DMS79 (cell line): ENCODE results near the gene ABHD6.
A peak's percentile ranks its signal among the peaks of the same experiment; 100 is the strongest.
"Not testable (repeated sequence)": the region's sequence is repeated elsewhere in the genome, so short reads cannot be mapped to it uniquely, and the experiment has no call there.

Source experiments
- DNase-seq: peaks from one replicate; lab custom pipeline; 2025; lab: John Stamatoyannopoulos, UW

ABHD6 gene

DNA sequence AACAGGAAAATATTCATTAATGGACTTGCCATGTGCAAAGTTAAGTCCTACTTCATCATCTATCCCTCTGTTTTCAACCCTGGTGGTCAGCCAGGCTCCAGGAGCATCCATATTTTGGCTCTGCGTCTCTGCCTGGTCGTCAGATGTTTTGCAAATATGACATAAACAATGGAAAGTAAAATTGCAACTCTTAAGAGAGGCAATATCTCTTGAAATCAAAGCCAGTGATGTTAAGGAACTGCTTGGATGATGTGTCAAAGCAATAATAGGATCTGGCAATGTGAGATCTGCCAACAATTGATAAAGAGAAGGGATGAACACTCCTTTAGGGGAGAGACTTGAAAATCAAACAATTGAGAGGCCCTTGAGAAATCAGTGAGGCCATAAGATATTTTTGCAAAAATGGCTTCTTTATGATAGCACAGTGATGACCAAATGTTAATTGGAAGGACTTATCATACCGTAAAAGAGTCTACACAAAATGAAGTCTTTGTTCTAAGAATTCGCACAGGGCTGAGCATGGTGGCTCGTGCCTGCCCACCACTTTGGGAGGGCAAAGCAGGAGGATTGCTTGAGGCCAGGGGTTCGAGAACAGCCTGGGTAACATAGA lies 6.5 kb downstream of the ABHD6 start:
- DNase-seq, result no peak

DNA sequence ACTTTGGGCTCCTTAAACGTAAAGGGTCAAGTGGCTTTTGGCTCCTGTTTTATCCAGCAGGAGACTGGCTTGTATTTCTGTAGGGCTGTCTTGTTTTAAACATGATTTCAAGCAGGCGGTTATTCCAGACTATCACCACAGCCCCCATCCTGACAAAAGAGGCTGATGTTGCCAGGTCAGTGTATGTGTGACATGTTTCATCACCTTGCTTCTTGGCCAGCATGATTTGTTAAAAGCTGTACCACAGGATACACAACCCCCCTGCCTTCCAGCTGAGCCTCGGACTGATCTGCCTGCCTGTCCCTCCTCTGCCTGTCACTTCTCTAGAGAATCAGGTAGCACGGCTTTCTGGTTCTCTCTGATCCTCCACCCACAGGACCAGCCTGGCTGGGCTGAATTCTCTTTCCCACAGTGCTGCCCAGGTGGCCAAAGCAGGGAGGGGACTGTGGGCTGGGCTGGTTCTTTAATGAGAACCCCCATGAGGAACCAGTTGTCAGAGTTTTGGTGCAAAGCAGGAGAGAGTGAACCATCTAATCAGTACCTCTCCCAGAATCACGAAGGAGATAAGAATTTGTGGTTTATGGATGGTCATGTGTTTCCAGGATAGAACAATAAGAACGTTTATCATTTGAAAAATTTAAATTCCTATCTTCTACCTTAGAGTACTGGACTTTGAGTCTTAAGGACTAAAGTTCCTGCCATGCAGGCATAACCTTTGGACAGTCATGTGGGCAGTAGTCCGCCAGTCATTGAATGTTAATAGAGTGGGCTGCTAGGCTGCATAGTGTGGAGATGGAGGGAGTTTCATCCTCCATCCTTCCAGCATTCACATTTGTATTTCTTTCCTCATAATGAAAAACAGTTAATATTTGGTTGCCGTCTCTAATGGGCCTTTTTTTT lies 8.8 kb downstream of the ABHD6 start:
- no peak for DNase-seq

DNA sequence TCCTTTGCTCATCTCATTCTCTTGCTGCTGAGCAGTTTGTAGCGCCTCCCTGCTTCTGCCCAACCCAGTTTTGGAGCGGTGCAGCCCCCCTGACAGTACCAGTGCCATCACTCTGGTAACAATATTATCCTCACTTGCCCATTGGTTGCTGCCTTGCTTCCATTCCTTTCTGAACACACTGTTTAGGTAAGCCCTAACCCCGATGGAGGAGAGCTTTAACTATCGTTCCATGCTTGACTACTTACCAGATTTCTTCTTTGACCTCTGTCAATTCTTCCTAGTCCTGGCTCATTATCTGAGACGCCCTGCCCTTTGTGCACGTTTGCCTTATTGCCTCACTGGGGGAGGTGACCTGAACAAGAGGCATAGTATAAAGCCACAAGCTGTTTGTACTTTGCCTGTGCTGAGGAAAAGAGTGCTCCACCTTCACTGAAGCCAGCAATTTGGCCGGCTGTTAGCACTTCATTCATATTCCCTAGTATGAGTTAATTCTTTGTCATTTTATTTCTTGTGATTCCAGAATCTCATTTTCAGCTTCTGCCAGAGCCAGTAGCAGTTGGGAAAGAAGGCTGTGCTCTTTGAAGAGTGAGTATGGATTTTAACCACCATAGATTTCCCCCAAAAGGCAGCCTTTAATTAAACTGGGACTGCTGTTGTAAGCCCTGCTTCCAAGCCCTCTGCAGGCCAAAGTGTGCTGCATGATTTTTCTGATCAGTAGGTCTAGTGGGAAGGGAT lies 11.9 kb downstream of the ABHD6 start:
- DNase-seq, result peak; percentile 49

DNA sequence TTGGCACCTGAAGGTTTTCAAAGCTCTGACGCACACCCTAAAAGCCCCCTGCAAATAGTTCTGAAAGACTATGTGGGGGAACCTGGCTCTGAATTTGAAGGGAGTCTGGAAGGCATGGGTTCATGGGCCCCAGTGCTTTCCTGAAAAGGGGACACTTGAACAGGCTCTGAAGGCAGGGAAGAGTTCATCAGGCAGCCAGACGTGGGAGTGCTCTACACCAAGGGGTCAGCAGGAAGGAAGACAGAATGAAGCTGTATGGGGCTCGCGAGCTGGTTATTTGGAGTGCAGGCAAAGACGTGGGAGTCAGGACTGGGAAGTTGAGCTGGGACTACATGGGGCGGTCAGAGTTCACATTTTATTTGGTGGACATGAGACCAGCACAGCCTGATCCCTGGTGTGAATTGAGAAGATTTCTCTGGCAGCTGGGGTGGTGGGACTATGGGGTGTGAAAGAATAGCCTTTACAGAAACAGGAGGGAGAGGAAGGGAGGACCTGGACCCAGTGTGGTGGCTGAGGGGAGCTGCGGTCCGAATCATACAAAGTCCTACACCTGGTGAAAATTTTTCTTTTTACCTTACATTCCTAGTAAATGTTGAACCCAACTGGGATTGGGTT lies 12.6 kb downstream of the ABHD6 start:
- DNase-seq, result no peak

DNA sequence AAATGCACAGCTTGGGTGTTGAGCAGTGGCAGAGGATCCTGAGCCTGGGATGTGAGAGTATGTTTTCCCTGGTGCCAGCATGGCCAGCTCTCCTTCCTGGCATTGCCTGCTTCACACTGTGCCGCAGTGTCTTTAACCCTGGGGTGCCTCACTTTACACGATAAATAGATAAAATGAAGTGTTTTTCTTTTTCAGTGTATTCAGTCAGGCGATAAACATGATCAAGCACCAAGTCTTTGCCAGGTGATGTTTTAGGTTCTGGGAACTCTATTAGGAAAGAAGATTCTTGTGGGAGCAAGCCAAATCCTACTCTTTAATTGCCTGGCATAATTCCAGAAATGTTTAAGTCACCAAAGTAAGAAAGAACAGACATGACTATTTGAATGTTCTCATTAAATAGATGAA lies 14.0 kb downstream of the ABHD6 start:
- peak; percentile 49 for DNase-seq

DNA sequence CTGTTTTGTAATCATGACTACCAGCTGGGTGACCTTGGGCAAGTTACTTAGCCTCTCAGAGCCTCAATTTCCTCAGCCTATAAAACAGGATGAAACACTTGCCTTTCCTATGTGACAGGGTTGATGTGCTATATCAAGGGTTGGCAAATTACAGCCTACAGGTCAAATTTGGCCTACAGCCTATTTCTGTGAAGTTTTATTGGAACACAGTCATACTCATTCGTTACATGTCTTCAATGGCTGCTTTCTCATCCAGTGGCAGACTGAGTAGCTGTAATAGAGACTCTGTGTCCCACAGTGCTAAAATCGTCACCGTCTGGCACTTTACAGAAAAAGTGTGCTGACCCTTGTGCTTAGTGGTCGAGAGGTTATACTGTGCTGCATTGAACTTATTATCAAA lies 16.6 kb downstream of the ABHD6 start:
- DNase-seq, result no peak

DNA sequence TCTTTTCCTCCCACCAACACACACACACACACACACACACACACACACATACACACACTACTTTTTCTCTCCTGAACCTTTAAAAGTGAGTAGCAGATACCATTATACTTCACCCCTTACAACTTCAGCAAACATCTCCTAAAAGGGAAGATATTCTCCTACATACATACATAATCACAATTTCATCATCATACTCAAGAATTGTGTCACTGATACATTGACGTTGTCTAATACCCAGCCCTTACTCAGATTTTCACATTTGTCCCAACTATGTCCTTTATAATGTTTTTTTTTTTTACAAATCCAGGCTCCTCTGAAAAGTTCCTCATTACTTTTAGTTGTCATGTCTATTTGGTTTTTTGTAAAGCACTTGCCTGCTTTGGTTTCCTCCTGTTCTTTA lies 18.5 kb downstream of the ABHD6 start:
- DNase-seq, result no peak

DNA sequence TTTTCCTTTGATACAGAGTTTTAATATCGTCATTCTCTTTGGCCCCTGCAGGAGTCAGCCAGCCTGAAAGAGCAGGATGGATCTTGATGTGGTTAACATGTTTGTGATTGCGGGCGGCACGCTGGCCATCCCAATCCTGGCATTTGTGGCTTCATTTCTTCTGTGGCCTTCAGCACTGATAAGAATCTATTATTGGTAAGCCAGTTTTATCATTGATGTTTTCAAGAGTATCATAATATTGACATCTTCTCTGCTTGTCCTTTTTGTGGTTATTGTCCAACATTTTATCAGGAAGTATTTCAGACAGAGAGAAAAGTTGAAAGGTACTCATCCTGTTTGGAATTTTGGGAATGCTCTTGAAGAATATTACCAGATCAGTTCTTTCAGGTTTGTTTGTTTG lies 18.9 kb downstream of the ABHD6 start:
- no peak for DNase-seq

DNA sequence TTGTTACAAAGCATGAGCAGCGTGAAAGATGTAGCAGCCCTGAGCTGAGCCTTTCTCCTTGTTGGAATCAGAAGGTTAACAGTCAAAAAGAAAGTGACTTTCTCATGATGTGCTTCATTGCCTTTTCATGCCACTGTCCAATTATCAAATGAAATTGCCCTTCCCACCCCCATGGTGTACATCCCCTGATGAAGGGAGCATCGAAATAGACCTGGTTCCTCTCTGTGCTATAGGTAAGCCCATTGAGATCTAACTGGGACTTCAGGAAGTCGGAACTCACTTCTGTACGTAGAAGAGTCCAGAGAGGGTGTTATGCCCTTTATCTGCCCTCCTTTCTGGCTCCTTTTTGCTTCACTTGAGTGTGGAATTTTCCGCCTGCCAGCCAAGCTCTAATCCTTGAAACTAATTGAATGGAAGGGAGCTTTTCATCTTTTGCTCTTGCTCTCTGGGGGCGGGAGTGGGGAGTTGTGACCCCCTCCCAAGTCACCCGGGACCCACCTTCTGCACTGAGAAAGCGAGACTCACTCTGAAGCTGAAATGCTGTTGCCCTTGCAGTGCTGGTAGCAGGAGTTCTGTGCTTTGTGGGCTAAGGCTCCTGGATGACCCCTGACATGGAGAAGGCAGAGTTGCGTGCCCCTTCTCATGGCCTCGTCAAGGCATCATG lies 20.9 kb downstream of the ABHD6 start:
- DNase-seq, result no peak

DNA sequence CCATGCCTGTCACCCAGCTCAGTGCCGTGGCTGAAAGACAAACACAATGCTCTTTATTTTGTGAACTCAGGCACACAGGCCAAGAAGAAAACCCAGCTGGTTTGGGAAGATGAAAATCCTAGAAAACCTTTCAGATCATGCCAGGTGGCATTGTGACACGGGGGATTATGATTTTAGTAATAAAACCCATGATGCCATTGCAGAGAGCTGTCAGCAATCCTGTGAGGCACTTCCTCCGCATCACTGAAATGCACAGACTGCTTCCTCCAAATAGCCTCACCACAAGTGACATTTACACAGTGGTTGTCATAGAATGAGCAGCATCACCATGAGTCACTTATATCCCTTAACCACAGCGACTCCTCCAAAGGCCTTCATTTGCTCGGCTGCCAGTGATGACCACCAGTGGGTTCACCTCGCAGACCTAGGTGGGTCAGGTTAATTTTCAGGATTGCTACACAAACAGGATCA lies 22.7 kb downstream of the ABHD6 start:
- DNase-seq, result no peak

DNA sequence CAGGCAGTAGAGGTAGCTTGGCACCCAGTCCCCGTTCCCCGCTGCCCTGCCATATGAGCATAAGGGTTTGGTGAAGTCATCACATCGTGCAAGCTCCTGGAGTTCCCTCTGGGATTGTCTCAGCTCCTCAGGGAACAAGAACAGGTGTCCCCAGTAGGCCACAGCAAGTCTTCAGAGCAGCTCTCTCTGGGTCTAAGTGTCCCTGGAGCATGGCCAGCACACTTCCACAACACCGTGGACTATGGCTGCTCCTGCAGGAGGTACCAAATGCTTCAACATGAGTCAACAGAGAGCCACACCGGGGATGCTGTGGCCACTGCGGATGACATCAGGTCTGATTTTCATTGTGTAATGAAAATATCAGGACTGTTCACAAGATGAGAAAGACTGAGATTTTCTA lies 23.1 kb downstream of the ABHD6 start:
- DNase-seq, result peak; percentile 6

DNA sequence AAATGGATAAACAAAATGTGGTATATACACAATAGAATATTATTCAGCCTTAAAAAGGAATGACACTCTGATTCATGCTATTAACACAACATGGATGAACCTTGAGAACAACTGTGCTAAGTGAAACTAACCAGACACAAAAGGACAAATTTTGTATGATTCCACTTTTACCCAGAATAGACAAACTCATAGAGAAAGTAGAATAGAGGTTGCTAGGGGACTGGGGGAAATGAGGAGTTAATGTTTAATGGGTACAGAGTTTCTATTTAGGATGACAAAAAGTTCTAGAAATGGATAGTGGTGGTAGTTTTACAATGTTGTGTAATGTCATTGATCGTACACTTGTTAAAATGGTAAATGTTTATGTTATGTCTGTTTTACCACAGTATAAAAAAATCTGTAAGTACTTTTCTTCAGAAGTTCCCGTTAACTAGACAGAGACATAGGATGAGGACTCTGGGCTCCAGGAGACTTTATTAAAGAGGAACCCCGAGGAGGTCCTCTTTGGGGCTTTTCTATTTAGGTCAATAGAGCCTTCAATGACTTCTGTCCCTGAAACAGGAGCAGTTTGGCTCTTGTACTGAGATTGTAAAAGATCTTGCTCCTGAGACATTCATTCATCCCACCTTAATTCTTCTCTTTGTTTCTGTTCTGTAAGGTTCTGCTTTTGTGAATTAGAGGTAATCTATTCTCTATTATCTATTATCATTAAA lies 24.5 kb downstream of the ABHD6 start:
- no peak for DNase-seq

DNA sequence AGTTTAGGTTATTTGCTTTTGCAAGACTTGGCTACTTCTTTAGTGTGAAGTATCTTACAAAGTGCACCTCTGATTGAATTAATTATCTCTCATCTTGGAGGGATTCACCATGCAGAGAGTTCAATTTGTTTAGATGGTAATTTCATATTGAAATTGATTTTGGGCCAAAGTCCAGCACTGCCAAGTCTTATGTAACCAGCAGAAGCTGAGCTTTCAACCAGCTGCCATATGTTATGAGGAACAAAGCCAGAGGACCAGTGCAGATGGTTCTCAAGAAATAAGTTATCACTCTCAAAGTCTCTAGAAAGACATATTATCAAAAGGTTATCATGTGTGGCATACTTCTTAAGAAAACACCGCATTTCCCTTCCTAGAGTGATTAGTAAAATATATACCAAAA lies 29.0 kb downstream of the ABHD6 start:
- no peak for DNase-seq

DNA sequence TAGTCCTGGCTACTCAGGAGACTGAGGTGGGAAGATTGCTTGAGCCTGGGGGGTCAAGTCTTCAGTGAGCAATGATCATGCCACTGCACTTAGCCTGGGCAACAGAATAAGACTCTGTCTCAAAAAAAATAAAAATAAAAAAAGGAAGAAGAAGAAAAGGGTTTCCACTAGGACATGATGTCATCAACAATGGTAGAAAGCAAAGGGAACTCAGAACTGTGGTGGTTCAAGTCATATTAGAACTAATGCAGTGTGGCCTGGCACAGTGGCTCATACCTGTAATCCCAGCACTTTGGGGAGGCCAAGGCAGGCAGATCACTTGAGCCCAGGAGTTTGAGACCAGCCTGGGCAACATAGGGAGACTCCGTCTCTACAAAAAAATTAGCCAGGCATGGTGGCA lies 30.0 kb downstream of the ABHD6 start:
- not testable (repeated sequence) for DNase-seq

DNA sequence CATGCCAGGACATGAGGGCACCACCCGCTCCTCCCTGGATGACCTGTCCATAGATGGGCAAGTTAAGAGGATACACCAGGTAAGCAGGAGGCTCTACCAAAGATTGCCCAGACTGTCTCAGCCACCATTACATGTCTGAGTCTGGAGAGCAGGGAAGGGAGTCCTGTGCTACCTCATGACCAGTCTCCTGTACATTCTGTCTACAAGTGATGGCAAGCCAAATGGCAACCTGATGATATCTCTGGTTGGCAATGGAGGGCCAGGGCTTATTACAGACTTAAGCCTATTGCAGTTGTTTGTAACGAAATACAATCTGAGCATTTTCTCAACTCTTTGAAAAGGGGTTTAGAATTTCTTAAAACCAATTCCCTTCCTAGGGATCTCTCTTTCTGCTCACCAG lies 31.8 kb downstream of the ABHD6 start:
- no peak for DNase-seq

DNA sequence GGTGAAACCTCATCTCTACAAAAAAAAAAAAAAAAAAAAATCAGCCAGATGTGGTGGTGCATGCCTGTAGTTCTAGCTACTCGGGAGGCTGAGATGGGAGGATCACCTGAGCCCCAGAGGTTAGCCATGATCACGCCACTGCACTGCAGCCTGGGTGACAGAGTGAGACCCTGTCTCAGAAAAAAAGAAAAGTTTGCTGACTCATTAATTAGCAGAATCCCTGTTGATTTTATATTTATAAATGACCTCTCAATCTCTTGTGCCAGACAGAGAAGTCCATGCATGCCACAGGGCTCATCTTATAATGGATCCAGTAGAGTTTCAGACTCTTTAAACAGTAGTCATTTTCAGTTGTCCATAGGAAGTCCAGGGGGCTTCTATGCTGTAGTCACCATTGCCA lies 32.9 kb downstream of the ABHD6 start:
- no peak for DNase-seq

DNA sequence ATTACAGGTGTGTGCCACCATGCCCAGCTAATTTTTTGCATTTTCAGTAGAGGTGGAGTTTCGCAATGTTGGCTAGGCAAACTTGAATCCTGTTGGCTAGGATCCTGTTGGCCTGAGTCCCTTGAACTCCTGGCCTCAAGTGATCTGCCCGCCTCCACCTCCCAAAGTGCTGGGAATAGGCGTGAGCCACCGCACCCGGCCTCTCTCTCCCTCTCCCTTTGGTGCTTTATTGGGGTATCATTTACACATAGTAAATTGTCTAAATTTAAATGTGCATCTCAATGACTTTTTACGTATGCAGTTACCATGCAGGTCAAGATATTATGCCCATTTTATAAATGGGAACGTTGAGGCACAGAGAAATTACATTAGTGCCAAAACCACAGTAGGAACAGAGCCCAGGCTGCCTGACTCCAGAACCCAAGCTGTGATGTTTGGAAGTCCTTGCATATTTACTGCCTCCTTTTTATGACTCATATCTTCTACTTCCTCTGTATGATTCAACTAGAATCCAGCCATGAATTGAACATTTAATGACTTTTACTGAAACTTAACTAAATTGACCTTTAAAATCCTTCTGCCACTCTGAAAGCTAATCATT lies 34.4 kb downstream of the ABHD6 start:
- no peak for DNase-seq

DNA sequence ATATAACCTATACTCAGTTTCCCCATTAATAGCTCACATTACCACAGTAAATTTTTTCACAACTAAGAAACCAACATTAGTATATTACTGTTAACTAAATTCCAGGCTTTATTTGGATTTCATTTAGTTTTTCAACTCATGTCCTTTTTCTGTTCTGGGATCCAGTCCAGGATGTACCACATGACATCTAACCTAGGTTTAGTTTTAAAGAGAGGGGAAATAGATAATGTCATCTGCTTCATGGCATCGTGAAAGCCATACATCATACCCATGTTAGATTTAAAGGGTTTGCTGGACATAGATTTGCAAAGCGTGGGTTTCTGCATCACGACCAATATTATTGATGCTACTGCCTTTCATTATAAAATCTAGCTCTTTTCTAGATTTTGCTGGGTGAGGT lies 35.3 kb downstream of the ABHD6 start:
- DNase-seq, result no peak

DNA sequence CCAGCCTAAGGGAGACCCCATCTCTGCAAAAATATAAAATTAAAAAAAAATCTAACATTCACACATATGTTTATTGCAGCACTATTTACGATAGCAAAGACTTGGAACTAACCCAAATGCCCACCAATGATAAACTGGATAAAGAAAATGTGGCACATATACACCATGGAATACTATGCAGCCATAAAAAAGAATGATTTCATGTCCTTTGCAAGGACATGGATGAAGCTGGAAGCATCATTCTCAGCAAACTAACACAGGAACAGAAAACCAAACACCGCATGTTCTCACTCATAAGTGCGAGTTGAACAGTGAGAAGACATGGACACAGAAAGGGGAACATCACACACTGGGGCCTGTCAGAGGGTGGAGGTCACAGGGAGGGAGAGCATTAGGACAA lies 35.8 kb downstream of the ABHD6 start:
- not testable (repeated sequence) for DNase-seq

DNA sequence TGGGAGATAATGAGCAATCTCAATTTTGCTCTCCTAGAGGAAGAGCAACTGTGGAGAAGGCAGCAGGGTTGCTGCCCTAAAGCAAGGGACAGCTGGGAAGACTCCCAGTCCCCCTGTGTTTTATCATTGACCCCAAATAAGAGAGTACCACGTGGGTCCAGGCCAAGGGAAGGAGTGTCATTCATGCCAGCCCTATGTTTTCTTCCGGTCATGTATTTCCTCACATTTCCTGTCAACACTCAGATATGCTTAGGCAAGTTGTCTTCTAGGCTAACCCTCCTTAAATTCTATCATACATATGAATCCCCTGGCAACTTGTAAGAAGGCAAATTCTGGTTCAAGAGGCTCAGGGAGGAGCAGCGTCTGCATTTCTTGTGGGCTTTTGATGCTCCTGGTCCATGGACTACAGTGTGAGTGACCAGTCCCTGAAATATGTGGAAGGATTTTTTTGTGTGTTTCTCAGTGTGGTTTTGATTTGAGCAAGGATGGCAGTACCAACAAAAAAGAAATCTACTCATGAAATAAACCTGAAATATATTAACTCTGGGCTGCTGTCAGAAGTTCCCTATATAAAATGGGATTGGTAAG lies 36.5 kb downstream of the ABHD6 start:
- DNase-seq, result no peak
